Psoas muscle (tissue), 8 donors: ENCODE data around the gene ATP8A1. TPM values are rescaled to one million over a fixed set of nuclear protein-coding genes. Genes with fewer than 3 reads are reported as not detected.

Experiments used
- ATAC-seq, 4 donors: fragments of 200-7000 bp; cut with Tn5 transposase; one replicate each; pipeline ENCODE4 v1.9.1; 2020; ENCODE audit warnings: moderate library complexity in 3 of 4, mild to moderate bottlenecking in 2 of 4
- DNase-seq, 2 donors: peaks; one replicate each; pipeline ENCODE4 v3.0.0-alpha.2; 2020
- H3K27ac ChIP-seq: fragments of 200-600 bp; one replicate; pipeline ENCODE4 v1.8.0; 2022
- H3K27me3 ChIP-seq, 3 donors: fragments of 200-600 bp in 1 of 3; one replicate each; pipeline versions ENCODE4 v1.6.1 to v1.8.0; 2013 to 2022; ENCODE audit warnings: low read length in 2 of 3, mild to moderate bottlenecking in 2 of 3, moderate library complexity in 1 of 3; ENCODE audit not compliant: insufficient read depth in 3 of 3
- H3K36me3 ChIP-seq, 2 donors: fragments of 200-600 bp in 1 of 2; one replicate each; pipeline versions ENCODE4 v1.6.1 to v1.8.0; 2013 to 2022; ENCODE audit warnings: low read depth in 1 of 2, mild to moderate bottlenecking in 1 of 2, moderate library complexity in 1 of 2; ENCODE audit not compliant: insufficient read depth in 1 of 2
- H3K4me1 ChIP-seq: fragments of 200-600 bp; one replicate; pipeline ENCODE4 v1.8.0; 2022
- H3K4me3 ChIP-seq: fragments of 200-600 bp; one replicate; pipeline ENCODE4 v1.8.0; 2022; ENCODE audit warnings: mild to moderate bottlenecking
- H3K9me3 ChIP-seq: fragments of 200-600 bp; one replicate; pipeline ENCODE4 v1.8.0; 2022
- WGBS, 3 donors: extraction: QIAGEN DNeasy Blood & Tissue Kit; methylation state at CpG; one replicate each; pipeline versions ENCODE4 v1.1.6 to v1.1.7; 2013; 5-methylcytosine and 5-hydroxymethylcytosine counted together
- intact Hi-C, 2 donors: fragments of 100-400 bp; cut with DNase I; formaldehyde crosslinking; loops; one replicate each; pipeline versions ENCODE4 v1.11.0 to v1.14.2; 2022
- polyA plus RNA-seq, 3 donors: library from polyadenylated mRNA; stranded (reverse); fragments of 200-250 nt; gene quantifications; one replicate each; pipeline ENCODE4 v1.2.3, GENCODE V29; 2013
- total RNA-seq, 4 donors: library from RNA; stranded (reverse); fragmentation: NEBNext Ultra II Directional in 2 of 4; extraction: Animal tissue kit (Norgen Biotek cat#: 25700) in 2 of 4; gene quantifications; one replicate each; pipeline versions ENCODE4 v1.2.1 to v1.2.4, GENCODE V29; 2021 to 2023
- TF ChIP-seq, protein P1 (sequence below): fragments of 200-600 bp; IDR thresholded peaks from one replicate; pipeline ENCODE4 v1.8.0; 2022; ENCODE audit warnings: antibody characterized with exemption
- donor health status: healthy with polysubstance abuse.
- donor health status: DM: no; HTN: no; CAD: no; lungs with moderate emphysema.
- donor health status: Bipolar disorder and iron deficiency.
- donor health status: healthy.
- donor health status: DM: yes; HTN: yes; CAD: no.
- donor health status: DM: no; HTN: no; CAD: no.
- donor health status: DM: no; HTN: no; CAD: no.
- donor health status: DM: yes; HTN: yes; CAD: no.

Gene ATP8A1
- total and polyA plus RNA-seq, 7 donors, result 2.2 to 26.5 (median 14.7) TPM

DNA sequence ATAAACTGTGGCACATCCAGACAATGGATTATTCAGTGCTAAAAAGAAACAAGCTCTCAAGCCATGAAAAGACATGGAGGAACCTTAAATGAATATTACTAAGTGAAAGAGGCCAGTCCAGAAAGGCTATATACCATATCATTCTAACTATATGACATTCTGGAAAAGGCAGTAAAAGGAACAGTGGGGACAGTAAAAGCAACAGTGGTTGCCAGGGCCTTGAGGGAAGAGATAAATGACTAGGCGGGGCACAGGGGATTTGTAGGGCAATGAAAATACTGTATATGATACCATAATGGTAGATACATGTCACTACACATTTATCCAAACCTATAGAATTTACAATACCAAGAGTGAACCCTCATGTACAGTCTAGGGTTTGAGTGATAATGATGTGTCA lies 115.3 kb downstream of the ATP8A1 start:
- H3K36me3 ChIP-seq, result peaks cover 0 to 7% of the 10 kb centered on the region in 2 donors
- WGBS, 3 donors, result 99 to 100% (median 100%) methylated on average over 1 of the region's 1 CpG
- intact Hi-C loops, result no loop called here
- no peaks in the 10 kb centered on the region for H3K9me3 ChIP-seq
- no peaks in the 10 kb centered on the region for H3K27me3 ChIP-seq
- ATAC-seq (no peak), DNase-seq (no peak)
- no peaks in the 10 kb centered on the region for H3K4me1 ChIP-seq
- H3K27ac ChIP-seq, result no peak overlapping the region
- no peak overlapping the region for H3K4me3 ChIP-seq
- TF ChIP-seq, protein P1, sequence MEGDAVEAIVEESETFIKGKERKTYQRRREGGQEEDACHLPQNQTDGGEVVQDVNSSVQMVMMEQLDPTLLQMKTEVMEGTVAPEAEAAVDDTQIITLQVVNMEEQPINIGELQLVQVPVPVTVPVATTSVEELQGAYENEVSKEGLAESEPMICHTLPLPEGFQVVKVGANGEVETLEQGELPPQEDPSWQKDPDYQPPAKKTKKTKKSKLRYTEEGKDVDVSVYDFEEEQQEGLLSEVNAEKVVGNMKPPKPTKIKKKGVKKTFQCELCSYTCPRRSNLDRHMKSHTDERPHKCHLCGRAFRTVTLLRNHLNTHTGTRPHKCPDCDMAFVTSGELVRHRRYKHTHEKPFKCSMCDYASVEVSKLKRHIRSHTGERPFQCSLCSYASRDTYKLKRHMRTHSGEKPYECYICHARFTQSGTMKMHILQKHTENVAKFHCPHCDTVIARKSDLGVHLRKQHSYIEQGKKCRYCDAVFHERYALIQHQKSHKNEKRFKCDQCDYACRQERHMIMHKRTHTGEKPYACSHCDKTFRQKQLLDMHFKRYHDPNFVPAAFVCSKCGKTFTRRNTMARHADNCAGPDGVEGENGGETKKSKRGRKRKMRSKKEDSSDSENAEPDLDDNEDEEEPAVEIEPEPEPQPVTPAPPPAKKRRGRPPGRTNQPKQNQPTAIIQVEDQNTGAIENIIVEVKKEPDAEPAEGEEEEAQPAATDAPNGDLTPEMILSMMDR, result no peak

DNA sequence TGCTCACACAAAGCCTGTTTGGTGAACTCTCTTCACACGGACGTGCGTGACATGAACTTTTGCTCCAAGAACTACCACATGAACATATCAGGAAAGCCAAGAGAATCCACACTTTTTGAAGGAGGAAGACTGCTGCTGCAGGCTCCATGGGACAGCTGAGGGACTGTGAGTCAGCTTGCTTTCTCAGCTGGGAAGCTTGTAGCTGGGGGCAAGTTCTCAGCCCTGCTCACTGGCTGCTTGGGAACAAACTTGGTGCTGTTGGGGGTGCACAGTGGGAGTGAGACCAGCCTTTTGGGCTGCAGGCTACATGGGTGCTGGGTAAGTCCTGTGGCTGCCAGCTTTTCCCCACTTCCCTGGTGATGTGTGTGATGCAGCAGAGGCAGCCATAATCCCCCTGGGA lies 123.9 kb downstream of the ATP8A1 start:
- intact Hi-C loops, result no loop called here

DNA sequence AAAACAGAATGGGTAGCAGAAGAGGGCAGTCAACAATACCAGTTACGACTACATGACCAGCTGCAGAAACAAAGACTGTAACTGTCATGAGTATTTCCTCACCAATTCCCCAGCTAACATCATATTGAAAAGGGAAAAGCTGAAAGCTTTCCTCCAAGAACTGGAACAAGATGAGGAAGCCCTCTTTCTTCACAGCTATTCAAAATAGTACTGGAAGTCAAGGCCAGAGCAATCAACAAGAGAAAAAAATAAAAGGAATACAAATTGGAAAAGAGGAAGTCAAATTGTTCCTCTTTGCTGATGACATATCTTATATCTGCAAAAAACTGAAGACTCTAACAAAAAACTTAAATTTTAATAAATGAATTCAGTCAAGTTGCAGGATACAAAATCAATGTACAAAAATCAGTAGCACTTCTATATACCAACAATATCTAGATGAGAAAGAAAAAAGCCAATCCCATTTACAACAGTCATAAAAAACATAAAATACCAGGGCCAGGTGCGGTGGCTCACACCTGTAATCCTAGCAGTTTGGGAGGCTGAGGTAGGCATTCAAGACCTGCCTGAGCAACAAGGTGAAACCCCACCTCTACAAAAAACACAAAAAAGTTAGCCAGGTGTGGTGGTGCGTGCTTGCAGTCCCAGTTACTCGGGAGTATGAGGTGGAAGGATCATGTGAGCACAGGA lies 125.4 kb downstream of the ATP8A1 start:
- TF ChIP-seq, protein P1, result no peak
- WGBS, 3 donors, result 92 to 95% (median 94%) methylated on average over 4 of the region's 4 CpGs
- intact Hi-C loops, result no loop called here

More for the DNA sequence above, 123.9 kb downstream of the ATP8A1 start:
- DNase-seq, result no peak
- Histone ChIP-seq H3K4me3 (no peak overlapping the region), H3K4me1 (no peaks in the 10 kb centered on the region), H3K36me3 (peaks cover 0 to 4% of the 10 kb centered on the region in 2 donors), H3K27ac (no peak overlapping the region), H3K9me3 (no peaks in the 10 kb centered on the region), H3K27me3 (no peaks in the 10 kb centered on the region)
- 93 to 95% (median 95%) methylated on average over 3 of the region's 3 CpGs for WGBS, 3 donors
- no peak for ATAC-seq
- TF ChIP-seq, protein P1, result no peak

DNA sequence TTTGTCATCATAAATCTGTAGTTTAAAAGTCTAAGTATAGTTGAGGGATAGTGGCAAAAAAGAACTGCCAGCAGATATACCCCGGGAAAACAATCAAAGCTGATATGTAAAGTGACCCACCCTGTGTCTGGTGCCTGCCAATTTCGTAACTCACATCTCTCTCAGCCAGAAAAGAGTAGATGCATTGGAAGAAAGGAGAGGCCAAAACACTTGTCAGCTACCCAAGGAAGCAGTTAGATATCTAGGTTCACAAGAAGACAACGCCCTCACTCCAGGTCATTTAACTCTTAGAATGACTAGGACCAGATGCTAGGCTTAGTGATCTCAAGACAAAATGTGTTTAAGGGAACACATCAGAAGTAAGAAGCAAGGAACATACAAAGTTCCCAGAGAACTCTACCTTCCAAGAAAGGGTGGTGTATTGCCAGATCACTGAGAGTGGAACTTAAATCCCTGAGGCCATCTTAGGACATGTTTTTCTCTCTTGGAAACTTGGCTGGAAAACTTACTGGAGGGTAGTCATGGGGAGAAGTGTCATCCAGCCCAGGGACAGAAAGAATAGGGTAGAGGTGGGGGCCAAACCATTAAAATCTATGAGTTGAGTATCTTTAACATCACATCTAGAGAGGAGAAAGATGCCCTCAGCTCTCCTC lies 133.7 kb downstream of the ATP8A1 start:
- no peaks in the 10 kb centered on the region for H3K27me3 ChIP-seq
- H3K4me1 ChIP-seq, result no peaks in the 10 kb centered on the region
- no peaks in the 10 kb centered on the region for H3K9me3 ChIP-seq
- peak in 2 of 4 donors; percentile 19 to 73 for ATAC-seq
- no peak for DNase-seq
- 19 to 46% (median 29%) methylated on average over 3 of the region's 3 CpGs for WGBS, 3 donors
- no peak overlapping the region for H3K4me3 ChIP-seq
- TF ChIP-seq, protein P1, result no peak
- H3K36me3 ChIP-seq, result peaks cover 0 to 41% of the 10 kb centered on the region in 2 donors
- intact Hi-C loops, result loop anchor here in 1 of 2 donors (5.0 to 10.0 kb wide), 2 partner anchors 151 to 838 kb away; no protein-coding TSS in a partner anchor
- no peak overlapping the region for H3K27ac ChIP-seq

More for the DNA sequence above, 125.4 kb downstream of the ATP8A1 start:
- DNase-seq, result no peak
- Histone ChIP-seq H3K27ac (no peak overlapping the region), H3K36me3 (peaks cover 0 to 4% of the 10 kb centered on the region in 2 donors), H3K4me3 (no peak overlapping the region), H3K9me3 (no peaks in the 10 kb centered on the region), H3K4me1 (no peaks in the 10 kb centered on the region), H3K27me3 (no peaks in the 10 kb centered on the region)
- no peak for ATAC-seq
